Measurements from ENCODE around the gene ADAMTSL5. TPM values are rescaled to one million over a fixed set of nuclear protein-coding genes. Genes with fewer than 3 reads are reported as not detected.
"Not testable (repeated sequence)": the region's sequence is repeated elsewhere in the genome, so short reads cannot be mapped to it uniquely, and the experiment has no call there.

The ADAMTSL5 gene
- total RNA-seq, 4 donors from 2014 or later, result 1.3 to 9.7 (median 3.6) TPM

- no peak for ATAC-seq
These were observed 9.5 kb downstream of the ADAMTSL5 start for GRCh38 chr19:1503089-1503924.

GRCh38 chr19:1502433-1503088 lies 10.3 kb downstream of the ADAMTSL5 start:
- TF ChIP-seq POLR2A (IDR thresholded peaks at IDR 0.05), result no peak
- no peak for TF ChIP-seq EP300 (IDR thresholded peaks at IDR 0.05)
- TF ChIP-seq CTCF (IDR thresholded peaks at IDR 0.05), result no peak
- TF ChIP-seq POLR2AphosphoS5 (IDR thresholded peaks at IDR 0.05), result no peak
- H3K27ac ChIP-seq, result no peak overlapping the region
- peaks cover 85% of the 10 kb centered on the region for H3K27me3 ChIP-seq
- H3K4me3 ChIP-seq, result no peak overlapping the region
- peaks cover 0 to 21% (median 7%) of the 10 kb centered on the region in 3 donors for H3K4me1 ChIP-seq
- WGBS, 2 donors (ENCODE audit: low coverage in 1 of 2), result 42 to 44% methylated on average over 7 to 12 of the region's 14 CpGs
- peaks cover 0 to 6% of the 10 kb centered on the region in 2 donors for H3K36me3 ChIP-seq
- ATAC-seq, result no peak
- no peaks in the 10 kb centered on the region for H3K9me3 ChIP-seq

More at GRCh38 chr19:1503089-1503924, 9.5 kb downstream of the ADAMTSL5 start:
- H3K9me3 ChIP-seq, result no peaks in the 10 kb centered on the region
- H3K4me3 ChIP-seq, result peak overlapping the region in 1 of 2 donors; percentile 23
- WGBS, 2 donors (ENCODE audit: low coverage in 1 of 2), result 20% methylated on average over 13 of the region's 49 CpGs; no CpG with 5 or more reads in 1 of the 2 donors
- TF ChIP-seq POLR2A (IDR thresholded peaks at IDR 0.05), result no peak
- peak in 3 of 4 experiments; percentile 50 to 81 (median 64) for TF ChIP-seq CTCF (IDR thresholded peaks at IDR 0.05)
- TF ChIP-seq EP300 (IDR thresholded peaks at IDR 0.05), result no peak
- TF ChIP-seq POLR2AphosphoS5 (IDR thresholded peaks at IDR 0.05), result no peak
- no peak overlapping the region for H3K27ac ChIP-seq
- peaks cover 78% of the 10 kb centered on the region for H3K27me3 ChIP-seq
- H3K36me3 ChIP-seq, result peaks cover 0 to 6% of the 10 kb centered on the region in 2 donors
- H3K4me1 ChIP-seq, result peaks cover 0 to 28% (median 7%) of the 10 kb centered on the region in 3 donors

GRCh38 chr19:1501200-1501595 lies 11.6 kb downstream of the ADAMTSL5 start:
- no peak for ATAC-seq
- TF ChIP-seq CTCF (IDR thresholded peaks at IDR 0.05) (no peak), POLR2A (IDR thresholded peaks at IDR 0.05) (no peak)
- 40 to 53% methylated on average over 3 to 6 of the region's 9 CpGs for WGBS, 2 donors (ENCODE audit: low coverage in 1 of 2)
- H3K27me3 ChIP-seq, result peaks cover 86% of the 10 kb centered on the region
- peaks cover 0 to 6% of the 10 kb centered on the region in 2 donors for H3K36me3 ChIP-seq
- H3K27ac ChIP-seq, result no peak overlapping the region
- H3K4me1 ChIP-seq, result peaks cover 0 to 15% (median 7%) of the 10 kb centered on the region in 3 donors
- no peaks in the 10 kb centered on the region for H3K9me3 ChIP-seq
- H3K4me3 ChIP-seq, result no peak overlapping the region

GRCh38 chr19:1499231-1499630 lies 13.6 kb downstream of the ADAMTSL5 start:
- H3K9me3 ChIP-seq, ATAC-seq, H3K36me3 ChIP-seq, H3K4me3 ChIP-seq, H3K27ac ChIP-seq: not testable (repeated sequence)
- WGBS, 2 donors (ENCODE audit: low coverage in 1 of 2), result no CpG with 5 or more reads among the region's 34 CpGs
- Histone ChIP-seq H3K4me1 (peaks cover 0 to 15% (median 7%) of the 10 kb centered on the region in 3 donors), H3K27me3 (peaks cover 75% of the 10 kb centered on the region)

GRCh38 chr19:1497578-1498235 lies 15.1 kb downstream of the ADAMTSL5 start:
- no peaks in the 10 kb centered on the region for H3K36me3 ChIP-seq
- H3K27me3 ChIP-seq, result peaks cover 63% of the 10 kb centered on the region
- 95% methylated on average over 8 of the region's 25 CpGs; no CpG with 5 or more reads in 1 of the 2 donors for WGBS, 2 donors (ENCODE audit: low coverage in 1 of 2)
- TF ChIP-seq CTCF (IDR thresholded peaks at IDR 0.05), result no peak
- TF ChIP-seq POLR2AphosphoS5 (IDR thresholded peaks at IDR 0.05), result no peak
- TF ChIP-seq POLR2A (IDR thresholded peaks at IDR 0.05), result no peak
- TF ChIP-seq EP300 (IDR thresholded peaks at IDR 0.05), result no peak
- peaks cover 0 to 1% (median 0%) of the 10 kb centered on the region in 3 donors for H3K4me1 ChIP-seq
- H3K27ac ChIP-seq, result no peak overlapping the region
- H3K4me3 ChIP-seq, result no peak overlapping the region
- ATAC-seq, result no peak
- H3K9me3 ChIP-seq, result no peaks in the 10 kb centered on the region

Measured in gastroesophageal sphincter (tissue), 4 donors.